C4-2B (cell line): Measurements from ENCODE around the gene PI4K2A.

Source experiments
- H3K27ac ChIP-seq: fragments of 450-650 bp; 2 replicates; pipeline ENCODE4 v1.5.1; 2017
- CTCF ChIP-seq: fragments of 450-650 bp; conservative IDR thresholded peaks from 2 replicates; pipeline ENCODE4 v1.5.1; 2017; ENCODE audit warnings: mild to moderate bottlenecking
- ZFX ChIP-seq: fragments of 450-650 bp; IDR thresholded peaks from 2 replicates; pipeline ENCODE4 v1.6.1; 2017

Gene PI4K2A

GRCh38 chr10:97704341-97704740 is 63.9 kb downstream of the PI4K2A start:
- TF ChIP-seq ZFX (no peak), CTCF (no peak)
- no peak overlapping the region for H3K27ac ChIP-seq

GRCh38 chr10:97705006-97705670 is 64.7 kb downstream of the PI4K2A start:
- H3K27ac ChIP-seq = no peak overlapping the region
- TF ChIP-seq ZFX (no peak), CTCF (no peak)

- no peak for TF ChIP-seq CTCF
- no peak for TF ChIP-seq ZFX
- H3K27ac ChIP-seq = no peak overlapping the region
Measured at GRCh38 chr10:97707134-97707861, 66.8 kb downstream of the PI4K2A start.

GRCh38 chr10:97708167-97708566 is 67.7 kb downstream of the PI4K2A start:
- no peak for TF ChIP-seq ZFX
- H3K27ac ChIP-seq = no peak overlapping the region

- TF ChIP-seq CTCF (peak; percentile 89), ZFX (no peak)
Measured at GRCh38 chr10:97708976-97709946, 68.8 kb downstream of the PI4K2A start.

GRCh38 chr10:97711640-97712572 is 71.4 kb downstream of the PI4K2A start:
- H3K27ac ChIP-seq = no peak overlapping the region
- TF ChIP-seq CTCF (no peak), ZFX (no peak)

More at GRCh38 chr10:97708976-97709946, 68.8 kb downstream of the PI4K2A start:
- H3K27ac ChIP-seq = no peak overlapping the region

GRCh38 chr10:97713339-97713825 is 72.9 kb downstream of the PI4K2A start, which contains the start of gene MARVELD1:
MARVELD1 (plus strand) TSS chr10:97713730; CDS start chr10:97713877, 147 bp downstream.
- TF ChIP-seq ZFX = no peak
- TF ChIP-seq CTCF = no peak
- H3K27ac ChIP-seq = peak within 1 kb of the TSS; percentile 78
